ENCODE results near the gene MADD.

MADD gene

GRCh38 chr11:47233989-47234668 lies 35.8 kb upstream of the MADD start:
- DNase-seq (ENCODE audit: low read depth): peak; percentile 74
- peak; percentile 59 for TF ChIP-seq CTCF (IDR thresholded peaks at IDR 0.05; ENCODE audit: low read length, missing control alignments)
- no peak overlapping the region for H3K4me3 ChIP-seq (replicated peaks; ENCODE audit: low read depth, low read length)

- DNase-seq (ENCODE audit: low read depth): peak; percentile 41
- no peak overlapping the region for H3K4me3 ChIP-seq (replicated peaks; ENCODE audit: low read depth, low read length)
- TF ChIP-seq CTCF (IDR thresholded peaks at IDR 0.05; ENCODE audit: low read length, missing control alignments): no peak
Measured at GRCh38 chr11:47234669-47235100, 35.2 kb upstream of the MADD start.

GRCh38 chr11:47235163-47235562 lies 34.8 kb upstream of the MADD start:
- no peak for DNase-seq (ENCODE audit: low read depth)
- no peak overlapping the region for H3K4me3 ChIP-seq (replicated peaks; ENCODE audit: low read depth, low read length)
- TF ChIP-seq CTCF (IDR thresholded peaks at IDR 0.05; ENCODE audit: low read length, missing control alignments): no peak

- H3K4me3 ChIP-seq (replicated peaks; ENCODE audit: low read depth, low read length): no peak overlapping the region
- no peak for TF ChIP-seq CTCF (IDR thresholded peaks at IDR 0.05; ENCODE audit: low read length, missing control alignments)
- DNase-seq (ENCODE audit: low read depth): peak; percentile 30
Measured at GRCh38 chr11:47236482-47236881, 33.5 kb upstream of the MADD start.

- no peak for DNase-seq (ENCODE audit: low read depth)
- no peak overlapping the region for H3K4me3 ChIP-seq (replicated peaks; ENCODE audit: low read depth, low read length)
- no peak for TF ChIP-seq CTCF (IDR thresholded peaks at IDR 0.05; ENCODE audit: low read length, missing control alignments)
Measured at GRCh38 chr11:47239852-47240251, 30.1 kb upstream of the MADD start.

- H3K4me3 ChIP-seq (replicated peaks; ENCODE audit: low read depth, low read length): no peak overlapping the region
- DNase-seq (ENCODE audit: low read depth): no peak
- TF ChIP-seq CTCF (IDR thresholded peaks at IDR 0.05; ENCODE audit: low read length, missing control alignments): no peak
Measured at GRCh38 chr11:47241841-47242301, 28.1 kb upstream of the MADD start.
